ENCODE data around the gene GABRD.
"Not testable (repeated sequence)": the region's sequence is repeated elsewhere in the genome, so short reads cannot be mapped to it uniquely, and the experiment has no call there.

Gene GABRD, protein sequence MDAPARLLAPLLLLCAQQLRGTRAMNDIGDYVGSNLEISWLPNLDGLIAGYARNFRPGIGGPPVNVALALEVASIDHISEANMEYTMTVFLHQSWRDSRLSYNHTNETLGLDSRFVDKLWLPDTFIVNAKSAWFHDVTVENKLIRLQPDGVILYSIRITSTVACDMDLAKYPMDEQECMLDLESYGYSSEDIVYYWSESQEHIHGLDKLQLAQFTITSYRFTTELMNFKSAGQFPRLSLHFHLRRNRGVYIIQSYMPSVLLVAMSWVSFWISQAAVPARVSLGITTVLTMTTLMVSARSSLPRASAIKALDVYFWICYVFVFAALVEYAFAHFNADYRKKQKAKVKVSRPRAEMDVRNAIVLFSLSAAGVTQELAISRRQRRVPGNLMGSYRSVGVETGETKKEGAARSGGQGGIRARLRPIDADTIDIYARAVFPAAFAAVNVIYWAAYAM

DNA sequence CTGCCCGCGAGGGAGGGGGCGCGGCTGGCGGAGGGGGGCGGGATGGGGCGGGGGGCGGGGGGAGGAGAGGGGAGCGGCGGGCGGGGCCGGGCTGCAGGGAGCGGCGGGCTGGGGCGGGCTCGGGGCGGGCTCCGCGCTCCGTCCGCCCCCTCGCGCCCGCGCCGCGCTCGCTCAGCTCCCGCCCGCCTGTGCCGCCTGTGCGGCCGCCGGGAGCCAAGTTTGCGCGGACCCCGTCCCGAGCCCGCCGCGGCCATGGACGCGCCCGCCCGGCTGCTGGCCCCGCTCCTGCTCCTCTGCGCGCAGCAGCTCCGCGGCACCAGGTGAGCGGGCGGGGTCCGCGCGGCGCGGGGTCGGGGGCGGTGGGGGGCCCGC, at the start of gene GABRD:
GABRD (plus strand) TSS at position 174 of the 372 bp plus-strand sequence; CDS start at position 253, 79 bp downstream.
- DNase-seq = no peak

DNA sequence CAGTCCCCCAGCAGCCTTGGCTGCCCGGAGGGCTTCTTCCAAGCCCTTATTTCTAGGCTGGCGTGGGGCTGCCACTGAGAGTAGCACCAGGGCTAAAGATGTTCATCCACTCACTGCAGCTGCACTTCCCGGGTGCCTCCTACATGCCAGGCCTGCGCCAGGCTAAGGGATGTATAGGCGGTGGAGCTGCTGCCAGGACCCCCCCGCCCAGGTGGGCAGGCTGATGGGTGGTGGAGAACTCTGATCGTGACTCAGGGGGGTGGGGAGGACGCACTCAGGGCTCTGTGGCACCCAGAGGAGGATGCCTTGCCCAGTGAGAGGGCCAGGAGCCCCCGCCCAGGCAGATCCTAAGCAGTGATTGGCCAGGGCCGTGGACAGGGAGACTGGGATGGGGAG, 49.6 kb upstream of the GABRD start:
- no peak for DNase-seq

DNA sequence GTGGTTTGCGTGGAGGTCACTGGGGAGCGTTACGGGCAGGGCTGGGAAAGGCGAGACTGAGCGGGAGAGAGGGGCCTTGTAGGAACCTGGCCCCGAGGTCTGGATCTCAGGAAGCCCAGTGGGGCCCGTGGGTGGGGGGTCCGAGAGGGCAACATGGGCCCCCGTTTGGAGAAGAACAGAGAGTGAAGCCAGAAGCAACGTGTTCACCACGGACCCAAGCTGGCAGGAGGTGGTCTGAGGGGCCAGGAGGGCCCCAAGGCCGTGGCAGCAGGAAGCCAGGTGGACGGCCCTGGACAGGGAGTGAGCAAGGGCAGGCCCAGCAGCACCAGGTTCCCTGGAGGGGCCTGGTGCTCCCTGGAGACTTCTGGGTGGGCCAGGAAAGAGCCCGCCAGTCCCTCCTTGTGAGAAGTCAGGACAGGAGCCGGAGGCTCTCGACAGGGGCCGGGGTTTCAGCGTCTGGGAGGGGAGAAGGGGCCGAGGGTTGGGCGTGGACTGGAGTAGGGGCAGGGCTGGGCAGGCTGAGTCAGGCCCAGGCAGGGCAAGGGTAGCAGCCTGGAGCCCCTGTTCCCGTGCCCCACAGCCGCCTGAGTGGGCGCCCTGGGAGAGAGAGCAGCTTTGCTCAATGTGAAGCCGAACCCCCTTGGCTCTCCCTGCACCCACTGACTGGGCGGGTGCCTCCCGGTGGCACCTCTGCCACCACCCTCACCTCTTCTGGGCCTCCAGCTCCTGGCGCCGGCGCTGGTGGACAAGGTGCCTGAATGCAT, 49.0 kb upstream of the GABRD start:
- DNase-seq = no peak

DNA sequence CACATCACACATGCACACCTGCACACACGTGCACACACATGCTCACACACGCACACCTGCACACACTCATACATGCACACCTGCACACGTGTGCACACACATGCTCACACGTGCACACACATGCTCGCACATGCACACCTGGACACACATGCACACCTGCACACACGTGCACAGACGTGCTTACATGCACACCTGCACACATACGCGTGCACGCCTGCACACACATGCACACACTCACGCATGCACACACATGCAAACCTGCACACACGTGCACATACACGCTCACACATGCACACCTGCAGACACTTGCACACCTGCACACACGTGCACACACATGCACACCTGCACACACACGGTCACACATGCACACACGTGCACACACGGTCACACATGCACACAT, 48.1 kb upstream of the GABRD start:
- DNase-seq = no peak

DNA sequence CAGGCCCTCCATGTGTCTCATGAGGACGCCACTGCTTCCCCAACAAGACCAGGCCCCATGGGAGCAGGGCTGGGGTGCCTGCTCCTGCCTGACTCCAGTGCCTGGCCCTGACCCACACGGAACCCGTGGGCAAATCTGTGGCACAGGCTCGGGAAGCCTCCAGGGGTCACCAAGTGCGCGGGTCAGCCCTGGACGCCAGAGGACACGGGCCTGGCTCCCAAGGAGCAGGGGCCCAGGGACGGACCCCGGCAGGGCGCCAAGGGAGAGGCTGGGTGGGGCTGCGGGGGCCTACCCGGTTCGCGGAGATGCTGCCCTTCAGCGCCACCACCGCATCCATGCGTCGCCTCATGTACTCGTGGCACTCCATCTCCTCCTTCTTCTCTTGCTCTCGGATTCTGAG, 47.5 kb upstream of the GABRD start:
- DNase-seq = no peak

DNA sequence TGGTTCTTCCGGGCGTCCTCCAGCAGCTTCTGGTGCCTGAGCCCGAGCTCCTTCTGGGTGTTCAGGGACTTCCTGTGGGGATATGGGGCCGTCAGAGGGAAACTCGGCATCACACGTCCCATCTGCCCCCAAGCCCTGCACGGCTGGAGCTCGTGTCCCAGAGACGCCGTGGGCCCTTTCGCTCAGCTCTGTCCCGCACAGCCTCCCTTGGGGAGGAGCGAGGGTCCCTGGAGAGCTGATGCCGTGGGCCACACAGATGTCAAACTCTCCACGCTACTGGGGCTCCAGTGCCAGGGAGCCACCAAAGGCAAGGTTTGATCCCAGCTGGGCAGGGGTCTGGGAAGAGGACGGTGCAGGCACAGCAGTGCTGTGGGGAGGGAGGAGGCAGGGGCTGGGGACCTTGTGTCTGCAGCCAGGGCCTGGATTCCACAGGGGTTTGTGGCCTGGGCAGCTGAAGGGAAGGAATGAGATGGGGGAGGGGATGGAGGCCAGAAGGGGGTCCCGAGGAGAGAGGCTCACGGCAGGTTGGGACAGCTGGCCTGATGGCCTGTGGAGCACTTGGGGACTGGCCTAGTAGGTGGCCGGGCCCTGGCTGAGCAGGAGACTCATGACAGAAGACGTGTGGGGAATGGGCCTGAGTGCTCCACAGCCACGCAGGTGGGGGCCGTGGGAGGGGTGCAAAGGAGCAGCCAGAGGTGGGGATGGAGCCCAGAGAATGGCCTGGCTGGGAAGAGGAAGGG, 46.0 kb upstream of the GABRD start:
- DNase-seq = no peak

DNA sequence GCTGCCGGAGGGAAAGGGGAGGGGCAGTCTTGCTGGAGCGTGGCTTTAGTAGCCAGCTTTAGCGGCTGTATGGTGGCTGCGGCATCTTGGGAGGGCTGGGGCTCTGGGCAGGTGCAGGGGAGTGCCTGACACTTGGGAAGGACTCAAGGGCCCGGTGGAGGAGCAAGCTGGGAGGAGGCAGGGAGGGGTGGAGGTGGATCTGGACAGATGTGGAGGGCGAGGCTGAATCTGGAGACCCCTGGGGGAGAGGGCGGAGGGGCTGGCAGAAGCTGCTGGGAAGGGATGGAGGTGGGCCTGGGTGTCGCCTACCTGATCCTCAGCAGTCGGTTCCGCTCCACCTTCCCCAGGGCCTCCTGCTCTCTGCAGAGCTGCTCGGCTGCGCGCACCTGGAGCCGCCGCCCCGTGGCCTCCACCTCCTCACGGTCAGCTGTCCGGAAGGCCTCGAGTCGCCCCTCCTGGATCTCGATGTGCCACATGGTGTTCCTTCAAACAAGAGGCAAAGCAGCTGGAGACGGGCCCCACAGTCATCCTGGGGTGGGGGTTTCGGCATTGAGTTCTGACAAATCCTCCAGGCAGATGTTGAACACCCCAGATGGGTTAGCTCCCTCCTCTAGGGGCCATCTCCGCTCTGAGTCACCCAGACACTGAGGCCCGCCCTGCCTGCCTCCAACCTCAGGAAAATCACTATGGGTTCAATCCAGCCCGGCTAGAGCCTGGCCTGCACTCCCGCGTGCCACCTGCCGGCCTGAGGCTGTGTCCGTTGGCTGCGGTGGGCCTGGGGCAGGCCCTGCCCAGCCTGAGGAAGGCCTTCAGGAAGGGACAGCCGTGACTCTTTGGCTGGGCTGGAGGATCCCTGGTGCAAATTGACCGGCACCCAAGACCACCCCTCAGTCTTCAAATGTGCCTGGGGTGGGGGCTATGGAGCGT, 45.2 kb upstream of the GABRD start:
- no peak for DNase-seq

DNA sequence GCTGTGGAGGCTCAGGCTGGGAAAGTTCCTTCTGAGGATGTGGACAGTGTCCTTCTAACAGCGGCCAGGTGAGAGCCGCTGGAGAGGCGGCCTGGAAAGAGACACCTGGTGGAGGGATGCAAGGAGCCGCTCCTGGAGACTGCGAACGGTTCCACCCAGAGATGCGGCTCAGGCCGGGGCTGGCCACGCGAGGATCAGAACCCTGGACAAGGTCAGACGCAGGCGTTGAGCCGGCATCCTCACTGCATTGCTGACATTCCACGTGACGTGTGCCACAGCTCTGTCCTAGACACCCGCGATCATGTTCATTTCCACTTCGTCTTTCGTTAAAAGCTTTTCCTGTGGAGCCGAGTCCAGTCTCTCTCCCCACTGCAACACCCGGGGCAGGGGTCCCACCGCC, 44.3 kb upstream of the GABRD start:
- DNase-seq = no peak

DNA sequence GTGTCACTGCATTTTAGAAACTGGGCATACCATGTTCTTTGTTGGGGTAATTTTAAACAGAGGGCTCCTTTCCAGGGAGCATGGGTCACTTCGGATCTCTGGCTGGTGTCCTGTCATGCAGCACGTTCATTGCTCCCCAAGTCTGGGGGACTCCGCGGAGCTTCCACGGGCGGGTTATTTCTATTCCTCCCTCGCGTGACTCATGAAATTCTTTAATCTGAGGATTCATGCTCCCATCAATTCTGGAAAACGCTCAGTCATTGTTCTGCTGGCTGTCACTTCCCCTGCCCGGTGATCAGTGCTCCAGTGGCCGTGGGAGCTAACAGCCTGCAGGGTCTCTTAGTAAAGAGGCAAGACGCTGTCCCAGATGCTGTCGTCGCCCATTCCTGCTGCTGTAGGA, 43.6 kb upstream of the GABRD start:
- no peak for DNase-seq

DNA sequence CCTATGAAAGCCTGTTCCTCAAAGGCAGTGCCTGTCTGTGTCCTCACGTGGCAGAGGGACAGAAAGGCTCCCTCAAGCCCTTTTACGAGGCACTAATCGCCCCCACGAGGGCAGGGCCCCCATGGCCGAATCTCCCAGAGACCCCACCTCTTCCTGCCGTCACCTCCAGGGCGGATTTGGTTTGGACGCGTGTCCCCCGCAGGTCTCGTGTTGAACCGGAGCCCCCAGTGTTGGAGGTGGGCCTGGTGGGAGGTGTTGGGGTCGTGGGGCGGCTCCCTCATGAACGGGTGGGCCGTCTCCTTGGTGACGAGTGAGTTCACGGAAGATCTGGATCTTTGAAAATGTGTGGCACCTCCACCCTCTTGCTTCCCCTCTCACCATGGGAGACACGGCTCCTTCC, 43.1 kb upstream of the GABRD start:
- DNase-seq = no peak

DNA sequence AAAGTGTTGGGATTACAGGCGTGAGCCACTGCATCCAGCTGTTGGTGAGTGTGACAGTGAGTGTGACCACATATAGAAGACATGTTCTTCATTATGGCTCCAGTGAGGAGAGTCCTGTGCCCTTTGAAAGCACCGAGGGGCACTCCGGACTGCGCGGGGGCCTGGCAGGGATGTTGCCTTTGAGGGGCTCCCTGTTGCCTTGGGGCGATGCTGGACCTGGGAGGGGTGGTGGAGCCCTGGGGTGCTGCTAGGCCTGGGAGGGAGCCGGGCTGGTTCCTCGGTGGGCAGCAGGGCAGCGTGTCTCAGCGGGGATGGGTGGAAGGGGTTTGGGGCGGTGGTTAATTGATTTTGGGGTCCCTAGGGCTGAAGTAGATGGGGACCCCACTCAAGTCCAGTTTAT, 41.0 kb upstream of the GABRD start:
- no peak for DNase-seq

DNA sequence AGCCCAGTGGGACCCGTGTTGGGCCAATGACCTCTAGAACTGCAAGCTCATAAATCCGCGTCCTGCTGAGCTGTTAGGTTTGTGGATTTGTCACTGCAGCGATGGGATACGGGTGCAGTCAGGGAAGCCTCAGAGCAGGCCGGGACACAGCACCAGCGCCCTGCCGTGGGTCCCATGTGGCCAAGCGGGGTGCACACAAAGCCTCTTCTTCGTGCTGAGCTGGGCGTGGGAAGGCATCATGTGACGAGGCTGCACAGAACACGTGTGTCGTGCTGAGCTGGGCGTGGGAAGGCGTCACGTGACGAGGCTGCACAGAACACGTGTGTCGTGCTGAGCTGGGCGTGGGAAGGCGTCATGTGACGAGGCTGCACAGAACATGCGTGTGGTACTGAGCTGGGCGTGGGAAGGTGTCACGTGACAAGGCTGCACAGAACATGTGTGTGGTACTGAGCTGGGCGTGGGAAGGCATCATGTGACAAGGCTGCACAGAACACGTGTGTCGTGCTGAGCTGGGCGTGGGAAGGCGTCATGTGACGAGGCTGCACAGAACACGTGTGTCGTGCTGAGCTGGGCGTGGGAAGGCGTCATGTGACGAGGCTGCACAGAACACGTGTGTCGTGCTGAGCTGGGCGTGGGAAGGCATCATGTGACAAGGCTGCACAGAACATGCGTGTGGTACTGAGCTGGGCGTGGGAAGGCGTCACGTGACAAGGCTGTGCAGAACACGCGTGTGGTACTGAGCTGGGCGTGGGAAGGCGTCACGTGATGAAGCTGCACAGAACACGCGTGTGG, 40.3 kb upstream of the GABRD start:
- not testable (repeated sequence) for DNase-seq

DNA sequence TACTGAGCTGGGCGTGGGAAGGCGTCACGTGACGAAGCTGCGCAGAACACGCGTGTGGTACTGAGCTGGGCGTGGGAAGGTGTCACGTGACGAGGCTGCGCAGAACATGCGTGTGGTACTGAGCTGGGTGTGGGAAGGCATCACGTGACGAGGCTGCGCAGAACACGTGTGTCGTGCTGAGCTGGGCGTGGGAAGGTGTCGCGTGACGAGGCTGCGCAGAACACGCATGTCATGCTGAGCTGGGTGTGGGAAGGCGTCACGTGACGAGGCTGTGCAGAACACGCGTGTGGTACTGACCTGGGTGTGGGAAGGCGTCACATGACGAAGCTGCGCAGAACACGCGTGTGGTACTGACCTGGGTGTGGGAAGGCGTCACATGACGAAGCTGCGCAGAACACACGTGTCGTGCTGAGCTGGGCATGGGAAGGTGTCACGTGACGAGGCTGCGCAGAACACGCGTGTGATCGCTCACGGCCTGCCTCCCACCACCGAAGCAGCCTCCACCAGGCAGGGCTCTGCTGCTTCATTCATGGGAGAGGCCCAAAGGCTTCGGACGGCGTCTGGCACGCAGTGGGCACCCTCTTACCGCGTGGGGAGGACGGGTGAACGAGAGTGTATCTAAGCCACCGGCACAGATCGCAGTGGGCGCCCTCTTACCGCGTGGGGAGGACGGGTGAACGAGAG, 39.5 kb upstream of the GABRD start:
- no peak for DNase-seq

DNA sequence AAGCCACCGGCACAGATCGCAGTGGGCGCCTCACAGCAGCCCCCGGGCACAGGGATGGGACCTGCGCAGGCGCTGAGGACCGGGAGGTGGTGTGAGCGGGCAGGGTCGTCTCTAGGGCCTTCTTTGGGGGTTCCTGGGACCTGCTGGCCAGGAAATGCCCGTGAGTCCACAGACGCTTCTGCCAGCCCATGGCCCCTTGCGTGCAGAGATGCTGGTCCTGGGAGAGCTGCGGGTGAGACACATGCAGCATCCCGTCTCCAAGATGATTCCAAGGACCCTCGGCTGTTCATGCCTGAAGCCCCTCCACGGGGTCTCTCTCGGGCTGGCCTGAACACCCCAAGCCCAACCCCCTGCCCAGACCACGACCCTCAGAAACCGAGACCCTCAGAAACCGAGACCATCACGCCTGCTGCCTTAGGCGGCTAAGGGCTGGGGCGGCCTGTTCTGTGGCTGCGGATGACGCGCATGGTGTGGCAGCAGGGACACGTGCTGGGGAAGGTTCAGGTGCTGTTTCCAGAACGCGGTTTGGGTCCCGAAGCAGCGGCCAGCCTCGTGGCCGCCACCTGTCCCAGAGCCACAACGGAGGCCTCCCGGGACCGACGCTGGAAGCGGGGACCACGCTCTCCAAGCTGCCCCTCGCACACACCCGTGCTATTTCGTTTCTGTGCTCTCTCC, 38.5 kb upstream of the GABRD start:
- no peak for DNase-seq

DNA sequence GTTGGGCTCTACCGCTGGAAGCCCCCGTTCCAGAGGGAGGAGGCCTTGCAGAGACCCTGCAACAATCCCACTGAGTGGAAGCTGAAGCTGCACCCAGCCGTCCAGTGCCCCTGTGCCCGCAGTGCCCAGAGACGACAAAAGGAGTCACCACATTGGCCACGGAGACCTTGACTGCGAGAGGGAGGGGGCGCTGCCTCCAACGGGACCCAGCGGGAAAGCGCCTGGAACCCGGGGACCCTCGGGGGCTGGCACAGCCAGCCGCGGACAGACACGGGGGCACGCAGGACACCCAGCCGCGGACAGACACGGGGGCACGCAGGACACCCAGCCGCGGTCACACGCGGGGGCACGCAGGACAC, 38.0 kb upstream of the GABRD start:
- no peak for DNase-seq

DNA sequence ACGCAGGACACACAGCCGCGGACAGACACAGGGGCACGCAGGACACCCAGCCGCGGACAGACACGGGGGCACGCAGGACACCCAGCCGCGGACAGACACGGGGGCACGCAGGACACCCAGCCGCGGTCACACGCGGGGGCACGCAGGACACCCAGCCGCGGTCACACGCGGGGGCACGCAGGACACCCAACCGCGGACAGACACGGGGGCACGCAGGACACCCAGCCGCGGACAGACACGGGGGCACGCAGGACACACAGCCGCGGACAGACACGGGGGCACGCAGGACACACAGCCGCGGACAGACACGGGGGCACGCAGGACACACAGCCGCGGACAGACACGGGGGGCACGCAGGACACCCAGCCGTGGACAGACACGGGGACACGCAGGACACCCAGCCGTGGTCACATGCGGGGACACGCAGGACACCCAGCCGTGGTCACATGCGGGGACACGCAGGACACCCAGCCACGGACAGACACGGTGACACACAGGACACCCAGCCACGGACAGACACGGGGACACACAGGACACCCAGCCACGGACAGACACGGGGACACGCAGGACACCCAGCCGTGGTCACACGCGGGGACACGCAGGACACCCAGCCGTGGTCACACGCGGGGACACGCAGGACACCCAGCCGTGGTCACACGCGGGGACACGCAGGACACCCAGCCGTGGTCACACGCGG, 37.4 kb upstream of the GABRD start:
- not testable (repeated sequence) for DNase-seq

DNA sequence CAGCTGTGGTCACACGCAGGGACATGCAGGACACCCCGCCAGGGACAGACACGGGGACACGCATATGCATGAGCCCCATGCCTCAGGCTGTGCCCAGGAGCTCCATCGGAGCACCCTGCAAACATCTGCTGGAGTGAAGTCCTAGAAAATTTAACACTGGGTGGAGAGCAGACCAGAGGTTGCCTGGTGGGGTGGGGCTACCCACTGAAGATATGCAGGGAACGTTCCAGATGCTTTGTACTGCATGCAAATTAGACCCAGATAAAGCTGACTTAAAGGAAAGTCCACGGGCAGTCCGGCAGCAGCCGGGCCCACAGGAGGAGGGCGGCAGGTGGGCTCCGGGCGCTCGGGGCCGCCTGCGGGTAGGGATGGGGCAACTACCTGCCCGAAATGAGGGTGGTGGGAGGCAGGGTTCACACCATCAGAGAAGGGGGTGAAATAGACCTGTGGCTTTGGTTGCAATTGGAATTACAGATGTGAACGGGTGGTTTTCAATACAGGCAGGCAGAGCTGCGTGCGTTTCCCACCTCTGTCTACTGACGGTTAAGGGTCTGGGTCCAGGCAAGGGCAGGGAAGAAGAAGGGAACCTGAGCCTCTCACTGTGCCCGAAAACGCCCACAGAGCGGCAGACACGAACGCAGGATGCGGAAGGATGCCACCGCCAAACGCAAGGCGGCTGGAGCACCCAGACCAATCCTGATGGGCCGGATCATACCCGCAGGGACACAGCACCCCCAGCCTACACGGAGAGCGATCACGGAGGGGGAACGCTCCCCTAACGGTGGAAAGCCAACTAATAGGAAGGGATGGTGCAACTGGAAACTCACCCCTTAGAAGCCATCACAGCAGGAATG, 36.5 kb upstream of the GABRD start:
- DNase-seq = no peak

DNA sequence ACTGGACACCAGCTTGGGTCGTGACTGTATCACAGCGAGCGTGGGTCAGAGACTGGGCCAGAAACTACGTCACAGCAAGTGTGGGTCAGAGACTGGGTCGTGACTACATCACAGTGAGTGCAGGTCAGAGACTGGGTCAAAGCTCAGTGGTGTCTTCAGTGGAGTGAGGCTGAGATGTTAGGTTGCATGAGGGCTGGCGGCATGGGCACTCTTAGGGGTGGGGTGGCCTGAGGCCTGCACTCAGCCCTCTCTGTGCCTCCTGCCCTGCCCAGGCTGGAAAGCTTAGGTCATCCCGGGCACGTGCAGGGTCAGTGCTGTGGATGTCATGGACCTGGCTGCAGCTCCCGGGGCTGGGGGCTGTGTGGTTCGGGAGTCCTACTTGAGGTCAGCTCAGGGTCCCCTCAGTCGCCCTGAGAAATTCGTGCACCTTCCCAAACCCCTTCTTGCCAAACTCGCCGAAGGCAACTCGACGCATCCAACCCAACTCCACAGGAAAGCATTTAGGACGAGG, 34.5 kb upstream of the GABRD start:
- no peak for DNase-seq

All from CD4-positive, alpha-beta T cell treated with Interleukin-10 for 1 hour (primary cell).